ENCODE results near the gene TCAIM.
"Not testable (repeated sequence)": the region's sequence is repeated elsewhere in the genome, so short reads cannot be mapped to it uniquely, and the experiment has no call there.

Gene TCAIM

GRCh38 chr3:44416031-44417030 is 77.8 kb downstream of the TCAIM start:
- no peaks in the 10 kb centered on the region for H3K36me3 Mint-ChIP-seq
- H3K27me3 Mint-ChIP-seq: peaks cover 5% of the 10 kb centered on the region
- CTCF ChIA-PET: no interaction called here
- no peaks in the 10 kb centered on the region for H3K4me1 Mint-ChIP-seq
- DNase-seq: no peak
- H3K27ac Mint-ChIP-seq: no peak overlapping the region
- H3K9me3 Mint-ChIP-seq: peaks cover 2% of the 10 kb centered on the region
- no peak overlapping the region for H3K4me3 Mint-ChIP-seq

- not testable (repeated sequence) for H3K27me3 Mint-ChIP-seq, DNase-seq, H3K4me3 Mint-ChIP-seq, H3K9me3 Mint-ChIP-seq, H3K27ac Mint-ChIP-seq, H3K4me1 Mint-ChIP-seq, H3K36me3 Mint-ChIP-seq
- CTCF ChIA-PET: interaction anchor here (0.9 kb wide), 1 partner anchor 12 kb away, joined by 3 read pairs; no protein-coding TSS in a partner anchor
These were observed 79.6 kb downstream of the TCAIM start for GRCh38 chr3:44418118-44418517.

GRCh38 chr3:44418549-44418948 is 80.0 kb downstream of the TCAIM start:
- CTCF ChIA-PET: interaction anchor here (0.9 kb wide), 1 partner anchor 11 kb away, joined by 3 read pairs; no protein-coding TSS in a partner anchor
- H3K27ac Mint-ChIP-seq: no peak overlapping the region
- H3K27me3 Mint-ChIP-seq: peaks cover 11% of the 10 kb centered on the region
- no peaks in the 10 kb centered on the region for H3K36me3 Mint-ChIP-seq
- H3K9me3 Mint-ChIP-seq: peaks cover 2% of the 10 kb centered on the region
- H3K4me1 Mint-ChIP-seq: no peaks in the 10 kb centered on the region
- no peak for DNase-seq
- H3K4me3 Mint-ChIP-seq: no peak overlapping the region

GRCh38 chr3:44419116-44419922 is 80.8 kb downstream of the TCAIM start:
- no peaks in the 10 kb centered on the region for H3K4me1 Mint-ChIP-seq
- H3K27me3 Mint-ChIP-seq: peaks cover 15% of the 10 kb centered on the region
- CTCF ChIA-PET: no interaction called here
- no peak for DNase-seq
- H3K27ac Mint-ChIP-seq: no peak overlapping the region
- no peaks in the 10 kb centered on the region for H3K36me3 Mint-ChIP-seq
- no peak overlapping the region for H3K4me3 Mint-ChIP-seq
- peaks cover 2% of the 10 kb centered on the region for H3K9me3 Mint-ChIP-seq

GRCh38 chr3:44419923-44420650 is 81.5 kb downstream of the TCAIM start:
- Mint-ChIP-seq H3K36me3 (no peaks in the 10 kb centered on the region), H3K27ac (no peak overlapping the region), H3K4me1 (no peaks in the 10 kb centered on the region), H3K9me3 (peaks cover 2% of the 10 kb centered on the region), H3K4me3 (no peak overlapping the region), H3K27me3 (peaks cover 22% of the 10 kb centered on the region)
- DNase-seq: no peak
- CTCF ChIA-PET: interaction anchor here (0.6 kb wide), 1 partner anchor 525 kb away, joined by 3 read pairs; no protein-coding TSS in a partner anchor

GRCh38 chr3:44420676-44421075 is 82.1 kb downstream of the TCAIM start:
- H3K27me3 Mint-ChIP-seq: peaks cover 22% of the 10 kb centered on the region
- no peaks in the 10 kb centered on the region for H3K36me3 Mint-ChIP-seq
- CTCF ChIA-PET: interaction anchor here (0.6 kb wide), 1 partner anchor 526 kb away, joined by 3 read pairs; no protein-coding TSS in a partner anchor

GRCh38 chr3:44421280-44421679 is 82.7 kb downstream of the TCAIM start:
- H3K9me3 Mint-ChIP-seq: peaks cover 2% of the 10 kb centered on the region
- no peak overlapping the region for H3K27ac Mint-ChIP-seq
- CTCF ChIA-PET: no interaction called here
- H3K4me3 Mint-ChIP-seq: no peak overlapping the region
- no peak for DNase-seq
- no peaks in the 10 kb centered on the region for H3K36me3 Mint-ChIP-seq
- no peaks in the 10 kb centered on the region for H3K4me1 Mint-ChIP-seq
- peaks cover 22% of the 10 kb centered on the region for H3K27me3 Mint-ChIP-seq

More at GRCh38 chr3:44420676-44421075, 82.1 kb downstream of the TCAIM start:
- Mint-ChIP-seq H3K27ac (no peak overlapping the region), H3K4me1 (no peaks in the 10 kb centered on the region), H3K9me3 (peaks cover 2% of the 10 kb centered on the region), H3K4me3 (no peak overlapping the region)
- DNase-seq: no peak

- CTCF ChIA-PET: no interaction called here
- no peaks in the 10 kb centered on the region for H3K4me1 Mint-ChIP-seq
- peaks cover 27% of the 10 kb centered on the region for H3K27me3 Mint-ChIP-seq
- no peaks in the 10 kb centered on the region for H3K36me3 Mint-ChIP-seq
- H3K27ac Mint-ChIP-seq: no peak overlapping the region
- H3K9me3 Mint-ChIP-seq: no peaks in the 10 kb centered on the region
- H3K4me3 Mint-ChIP-seq: no peak overlapping the region
- no peak for DNase-seq
These were observed 86.2 kb downstream of the TCAIM start for GRCh38 chr3:44424758-44425157.

- no peak overlapping the region for H3K27ac Mint-ChIP-seq
- peaks cover 18% of the 10 kb centered on the region for H3K27me3 Mint-ChIP-seq
- H3K9me3 Mint-ChIP-seq: no peaks in the 10 kb centered on the region
- H3K4me3 Mint-ChIP-seq: no peak overlapping the region
- DNase-seq: no peak
- H3K4me1 Mint-ChIP-seq: no peaks in the 10 kb centered on the region
- H3K36me3 Mint-ChIP-seq: no peaks in the 10 kb centered on the region
- CTCF ChIA-PET: no interaction called here
These were observed 89.1 kb downstream of the TCAIM start for GRCh38 chr3:44427683-44428082.

GRCh38 chr3:44428910-44429309 is 90.3 kb downstream of the TCAIM start:
- CTCF ChIA-PET: no interaction called here
- DNase-seq: no peak
- Mint-ChIP-seq H3K4me1 (no peaks in the 10 kb centered on the region), H3K27me3 (peaks cover 17% of the 10 kb centered on the region), H3K9me3 (no peaks in the 10 kb centered on the region), H3K27ac (no peak overlapping the region), H3K36me3 (no peaks in the 10 kb centered on the region), H3K4me3 (no peak overlapping the region)

- no peaks in the 10 kb centered on the region for H3K36me3 Mint-ChIP-seq
- no peaks in the 10 kb centered on the region for H3K9me3 Mint-ChIP-seq
- H3K27me3 Mint-ChIP-seq: peaks cover 14% of the 10 kb centered on the region
- H3K4me3 Mint-ChIP-seq: no peak overlapping the region
- H3K4me1 Mint-ChIP-seq: no peaks in the 10 kb centered on the region
- H3K27ac Mint-ChIP-seq: no peak overlapping the region
- DNase-seq: no peak
- CTCF ChIA-PET: interaction anchor here (1.0 kb wide), 1 partner anchor 11 kb away, joined by 3 read pairs; no protein-coding TSS in a partner anchor
These were observed 90.9 kb downstream of the TCAIM start for GRCh38 chr3:44429459-44429858.

- CTCF ChIA-PET: no interaction called here
- Mint-ChIP-seq H3K27ac (no peak overlapping the region), H3K4me1 (no peaks in the 10 kb centered on the region), H3K4me3 (no peak overlapping the region), H3K27me3 (peaks cover 8% of the 10 kb centered on the region), H3K9me3 (no peaks in the 10 kb centered on the region), H3K36me3 (no peaks in the 10 kb centered on the region)
- no peak for DNase-seq
These were observed 91.9 kb downstream of the TCAIM start for GRCh38 chr3:44430466-44430865.

- H3K36me3 Mint-ChIP-seq: peaks cover 13% of the 10 kb centered on the region
- peaks cover 13% of the 10 kb centered on the region for H3K4me1 Mint-ChIP-seq
- no peak overlapping the region for H3K27ac Mint-ChIP-seq
- CTCF ChIA-PET: no interaction called here
- no peak overlapping the region for H3K4me3 Mint-ChIP-seq
- DNase-seq: no peak
- peaks cover 4% of the 10 kb centered on the region for H3K27me3 Mint-ChIP-seq
- no peaks in the 10 kb centered on the region for H3K9me3 Mint-ChIP-seq
These were observed 96.4 kb downstream of the TCAIM start for GRCh38 chr3:44434834-44435510.
